PC-3 (cell line): ENCODE data around the gene MED14. TPM values are rescaled to one million over a fixed set of nuclear protein-coding genes. Genes with fewer than 3 reads are reported as not detected.

Experiments used
- ATAC-seq: fragments of 200-7000 bp; cut with Tn5 transposase; 2 replicates; pipeline ENCODE4 v1.9.1; 2020; ENCODE audit warnings: mild to moderate bottlenecking, moderate library complexity
- BruUV-seq: library from RNA; stranded (reverse); fragments of 400-500 nt; replicated peaks from 2 replicates; lab custom pipeline; 2021; lab: Mats Ljungman, UMichigan
- CTCF ChIA-PET: fragments of 300-600 bp; sonication (Branson Sonifier 250); formaldehyde crosslinking; loops from one replicate; lab custom pipeline; 2022; ENCODE audit warnings: antibody characterized with exemption; lab: Charles Lee
- POLR2A ChIA-PET: fragments of 300-600 bp; sonication (Branson Sonifier 250); formaldehyde crosslinking; loops from one replicate; lab custom pipeline; 2022; ENCODE audit warnings: antibody characterized with exemption; ENCODE audit not compliant: unreplicated experiment; lab: Charles Lee
- DNase-seq: peaks from one replicate; pipeline ENCODE4 v3.0.0-alpha.2; 2015
- H2AFZ ChIP-seq: fragments of 300-600 bp; sonication (generic); 2 replicates; pipeline ENCODE4 v1.6.0; 2016; ENCODE audit warnings: antibody characterized with exemption, low read length
- H3F3A ChIP-seq: fragments of 300-600 bp; sonication (generic); one replicate; pipeline ENCODE4 v1.6.0; 2017; ENCODE audit warnings: antibody characterized with exemption, low read length, control low read depth, mild to moderate bottlenecking; ENCODE audit not compliant: unreplicated experiment
- H3K27ac ChIP-seq: fragments of 300-600 bp; sonication (generic); 2 replicates; pipeline ENCODE4 v1.5.1; 2016; ENCODE audit warnings: mild to moderate bottlenecking, low read length
- H3K27me3 ChIP-seq: fragments of 300-600 bp; sonication (generic); 2 replicates; pipeline ENCODE4 v1.6.1; 2016; ENCODE audit warnings: low read length, mixed read lengths
- H3K36me3 ChIP-seq: fragments of 300-600 bp; sonication (generic); 2 replicates; pipeline ENCODE4 v1.6.1; 2016; ENCODE audit warnings: low read depth, mixed run types, low read length, mixed read lengths
- H3K4me1 ChIP-seq: fragments of 300-600 bp; sonication (generic); 2 replicates; pipeline ENCODE4 v1.5.1; 2016; ENCODE audit warnings: low read length; ENCODE audit not compliant: insufficient read depth
- H3K4me2 ChIP-seq: fragments of 300-600 bp; sonication (generic); 2 replicates; pipeline ENCODE4 v1.6.0; 2016; ENCODE audit warnings: low read length
- H3K4me3 ChIP-seq: fragments of 300-600 bp; sonication (generic); 2 replicates; pipeline ENCODE4 v1.5.1; 2016; ENCODE audit warnings: mild to moderate bottlenecking, low read length, mixed read lengths
- H3K79me2 ChIP-seq: fragments of 300-600 bp; sonication (generic); 2 replicates; pipeline ENCODE4 v1.6.1; 2017; ENCODE audit warnings: low read length, mixed read lengths
- H3K9ac ChIP-seq: fragments of 300-600 bp; sonication (generic); 2 replicates; pipeline ENCODE4 v1.6.0; 2016; ENCODE audit warnings: mild to moderate bottlenecking, low read length
- H3K9me2 ChIP-seq: fragments of 300-600 bp; sonication (generic); replicated peaks from 2 replicates; pipeline ENCODE4 v1.6.1; 2016; ENCODE audit warnings: mixed run types, low read length, mixed read lengths
- H3K9me3 ChIP-seq: fragments of 300-600 bp; sonication (generic); 2 replicates; pipeline ENCODE4 v1.6.1; 2016; ENCODE audit warnings: low read length, mixed read lengths
- H4K20me1 ChIP-seq: fragments of 300-600 bp; sonication (generic); 2 replicates; pipeline ENCODE4 v1.6.1; 2016; ENCODE audit warnings: low read length, mixed read lengths
- EZH2 ChIP-seq: fragments of 300-600 bp; sonication (generic); IDR thresholded peaks from one replicate; pipeline ENCODE4 v1.6.1; 2017; ENCODE audit warnings: antibody characterized with exemption, mild to moderate bottlenecking, low read length; ENCODE audit not compliant: unreplicated experiment
- EZH2phosphoT487 ChIP-seq: fragments of 300-600 bp; sonication (generic); IDR thresholded peaks from 2 replicates; pipeline ENCODE4 v1.6.1; 2018; ENCODE audit warnings: mild to moderate bottlenecking, antibody characterized with exemption, low read length, borderline replicate concordance
- intact Hi-C: fragments of 100-400 bp; cut with micrococcal nuclease; formaldehyde crosslinking; loops from 2 replicates; pipeline ENCODE4 v1.9.0; 2023
- total RNA-seq: library from RNA; depleted of rRNA; stranded (reverse); fragments of >200 nt; gene quantifications from 2 replicates; pipeline ENCODE4 v1.2.3, GENCODE V29; 2014
- TF ChIP-seq, protein P1 (sequence below): fragments of 300-600 bp; sonication (generic); conservative IDR thresholded peaks from 2 replicates; pipeline ENCODE4 v1.5.1; 2017; ENCODE audit warnings: antibody characterized with exemption, low read depth, mild to moderate bottlenecking, low read length

MED14 gene
- total RNA-seq, 1 experiment from 2014 or later = 44.7 TPM

DNA sequence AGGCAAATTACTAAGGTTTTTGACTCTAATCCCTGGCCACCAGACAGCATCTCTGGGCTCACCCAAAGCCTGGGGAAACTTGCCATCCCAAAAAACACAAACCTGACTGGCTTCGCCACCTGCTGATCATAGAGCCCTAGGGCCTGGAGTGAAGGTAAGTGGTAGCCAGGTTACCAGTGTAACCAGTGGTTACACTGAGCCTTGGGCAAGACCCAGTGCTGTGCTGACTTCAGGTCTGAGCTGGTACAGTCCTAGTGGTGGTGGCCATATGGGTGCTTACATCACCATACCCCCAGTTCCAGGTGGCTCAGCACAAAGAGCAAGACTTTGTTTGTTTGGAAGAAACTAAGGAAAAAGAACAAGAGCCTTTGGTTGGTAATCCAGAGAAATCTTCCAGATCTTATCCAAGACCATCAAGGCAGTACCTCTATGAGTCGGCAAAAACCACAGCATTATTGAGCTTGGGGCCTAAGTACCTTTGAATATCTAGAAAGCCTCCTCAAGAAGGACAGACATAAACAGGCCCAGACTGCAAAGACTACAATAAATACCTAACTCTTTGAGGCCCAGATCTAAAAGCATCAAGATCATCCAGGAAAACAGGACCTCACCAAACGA lies 13.7 kb downstream of the MED14 start:
- peaks cover 27% of the 10 kb centered on the region for H3K36me3 ChIP-seq
- intact Hi-C loops = no loop called here
- peaks cover 81% of the 10 kb centered on the region for H3K79me2 ChIP-seq
- H3K4me2 ChIP-seq = no peak overlapping the region
- H3K4me1 ChIP-seq = peaks cover 23% of the 10 kb centered on the region
- H3K27ac ChIP-seq = no peak overlapping the region
- no peaks in the 10 kb centered on the region for H3K9me2 ChIP-seq
- H3F3A ChIP-seq = no peaks in the 10 kb centered on the region
- no peaks in the 10 kb centered on the region for H3K27me3 ChIP-seq
- no peaks in the 10 kb centered on the region for H3K9me3 ChIP-seq
- CTCF ChIA-PET = no interaction called here
- H2AFZ ChIP-seq = no peak overlapping the region
- POLR2A ChIA-PET = no interaction called here
- DNase-seq (no peak), ATAC-seq (no peak)
- H3K9ac ChIP-seq = no peak overlapping the region
- no peaks in the 10 kb centered on the region for H4K20me1 ChIP-seq
- no peak overlapping the region for H3K4me3 ChIP-seq
- BruUV-seq = no TSS peak
- TF ChIP-seq, protein P1, sequence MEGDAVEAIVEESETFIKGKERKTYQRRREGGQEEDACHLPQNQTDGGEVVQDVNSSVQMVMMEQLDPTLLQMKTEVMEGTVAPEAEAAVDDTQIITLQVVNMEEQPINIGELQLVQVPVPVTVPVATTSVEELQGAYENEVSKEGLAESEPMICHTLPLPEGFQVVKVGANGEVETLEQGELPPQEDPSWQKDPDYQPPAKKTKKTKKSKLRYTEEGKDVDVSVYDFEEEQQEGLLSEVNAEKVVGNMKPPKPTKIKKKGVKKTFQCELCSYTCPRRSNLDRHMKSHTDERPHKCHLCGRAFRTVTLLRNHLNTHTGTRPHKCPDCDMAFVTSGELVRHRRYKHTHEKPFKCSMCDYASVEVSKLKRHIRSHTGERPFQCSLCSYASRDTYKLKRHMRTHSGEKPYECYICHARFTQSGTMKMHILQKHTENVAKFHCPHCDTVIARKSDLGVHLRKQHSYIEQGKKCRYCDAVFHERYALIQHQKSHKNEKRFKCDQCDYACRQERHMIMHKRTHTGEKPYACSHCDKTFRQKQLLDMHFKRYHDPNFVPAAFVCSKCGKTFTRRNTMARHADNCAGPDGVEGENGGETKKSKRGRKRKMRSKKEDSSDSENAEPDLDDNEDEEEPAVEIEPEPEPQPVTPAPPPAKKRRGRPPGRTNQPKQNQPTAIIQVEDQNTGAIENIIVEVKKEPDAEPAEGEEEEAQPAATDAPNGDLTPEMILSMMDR = no peak
- TF ChIP-seq EZH2 (no peak), EZH2phosphoT487 (no peak)

DNA sequence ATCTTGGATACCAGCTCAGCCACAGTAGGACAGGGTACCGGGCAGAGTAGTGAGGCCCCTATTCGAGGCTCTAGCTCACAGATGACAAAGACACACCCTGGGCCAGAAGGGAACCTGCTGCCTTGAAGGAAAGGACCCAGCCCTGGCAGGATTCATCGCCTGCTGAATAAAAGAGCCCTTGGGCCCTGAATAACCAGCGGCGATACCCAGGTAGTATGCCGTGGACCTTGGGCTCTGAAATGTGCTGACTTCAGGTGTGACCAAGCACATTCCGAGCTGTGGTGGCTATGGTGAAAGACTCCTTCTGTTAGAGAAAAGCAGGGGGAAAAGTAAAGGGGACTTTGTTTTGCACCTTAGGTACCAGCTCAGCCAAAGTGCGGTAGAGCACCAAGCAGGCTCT lies 14.6 kb downstream of the MED14 start:
- H3K27ac ChIP-seq = no peak overlapping the region
- no peak overlapping the region for H3K4me3 ChIP-seq
- H3K4me1 ChIP-seq = peaks cover 27% of the 10 kb centered on the region
- BruUV-seq = no TSS peak
- no peaks in the 10 kb centered on the region for H3K9me2 ChIP-seq
- no peaks in the 10 kb centered on the region for H3K27me3 ChIP-seq
- no peak overlapping the region for H2AFZ ChIP-seq
- no peaks in the 10 kb centered on the region for H3F3A ChIP-seq
- peaks cover 81% of the 10 kb centered on the region for H3K79me2 ChIP-seq
- ChIA-PET POLR2A (no interaction called here), CTCF (no interaction called here)
- intact Hi-C loops = no loop called here
- H3K36me3 ChIP-seq = peaks cover 21% of the 10 kb centered on the region
- no peak overlapping the region for H3K9ac ChIP-seq
- no peak for TF ChIP-seq EZH2
- no peak for TF ChIP-seq EZH2phosphoT487
- TF ChIP-seq, protein P1 = no peak
- ATAC-seq (no peak), DNase-seq (no peak)
- H4K20me1 ChIP-seq = no peaks in the 10 kb centered on the region
- H3K9me3 ChIP-seq = no peaks in the 10 kb centered on the region
- H3K4me2 ChIP-seq = no peak overlapping the region

DNA sequence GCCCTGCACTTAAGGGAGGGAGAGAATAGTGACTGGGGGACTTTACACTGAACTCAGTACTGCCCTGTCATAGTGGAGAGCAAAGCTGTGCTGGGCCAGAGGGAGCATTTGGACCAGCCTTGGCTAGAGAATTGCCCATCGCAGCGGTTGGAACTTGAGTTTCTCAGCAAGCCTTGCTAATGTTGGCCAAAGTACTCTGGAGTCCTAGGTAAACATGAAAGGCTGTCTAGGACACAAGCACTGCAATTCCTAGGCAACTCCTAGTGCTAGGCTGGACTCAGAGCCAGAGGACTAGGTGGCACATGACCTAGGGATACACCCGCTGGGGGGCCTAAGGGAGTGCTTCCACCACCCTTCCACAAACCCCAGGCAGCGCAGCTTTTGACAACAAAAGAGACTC lies 15.0 kb downstream of the MED14 start:
- ChIA-PET CTCF (no interaction called here), POLR2A (no interaction called here)
- Histone ChIP-seq H3K36me3 (peaks cover 21% of the 10 kb centered on the region), H2AFZ (no peak overlapping the region), H3K4me2 (peak overlapping the region; percentile 61), H3F3A (no peaks in the 10 kb centered on the region), H3K27ac (peak overlapping the region; percentile 84), H3K79me2 (peaks cover 82% of the 10 kb centered on the region), H3K27me3 (no peaks in the 10 kb centered on the region), H3K9me3 (no peaks in the 10 kb centered on the region), H3K9me2 (no peaks in the 10 kb centered on the region), H3K4me3 (no peak overlapping the region), H4K20me1 (no peaks in the 10 kb centered on the region), H3K4me1 (peaks cover 27% of the 10 kb centered on the region), H3K9ac (no peak overlapping the region)
- DNase-seq = no peak
- TF ChIP-seq, protein P1 = no peak
- TF ChIP-seq EZH2 (no peak), EZH2phosphoT487 (no peak)
- intact Hi-C loops = no loop called here
- ATAC-seq = no peak; the same call in 1 of the 2 replicates
- BruUV-seq = no TSS peak
